Motor neuron (in vitro differentiated cells): ENCODE measurements around the gene GAL3ST3. TPM values are rescaled to one million over a fixed set of nuclear protein-coding genes. Genes with fewer than 3 reads are reported as not detected.
"Not testable (repeated sequence)": the region's sequence is repeated elsewhere in the genome, so short reads cannot be mapped to it uniquely, and the experiment has no call there.

Experiments used
- ATAC-seq, 8 experiments: fragments of 200-7000 bp; cut with Tn5 transposase; replicated peaks in 6 of 8; 2 replicates each; pipeline ENCODE4 v1.8.0; 2021; ENCODE audit warnings: mild to moderate bottlenecking in 8 of 8, moderate library complexity in 8 of 8
- H3K27ac ChIP-seq, 2 donors: fragments of 250-450 bp; sonication (Bioruptor Pico); 2 replicates each; pipeline ENCODE4 v1.9.0; 2021; ENCODE audit warnings: antibody characterized with exemption in 2 of 2, mild to moderate bottlenecking in 2 of 2, moderate library complexity in 1 of 2
- H3K4me1 ChIP-seq, 2 donors: fragments of 250-450 bp; sonication (Bioruptor Pico); replicated peaks in 1 of 2; 2 replicates each; pipeline ENCODE4 v1.6.1; 2021; ENCODE audit warnings: antibody characterized with exemption in 2 of 2, mild to moderate bottlenecking in 2 of 2, moderate library complexity in 1 of 2
- H3K4me3 ChIP-seq, 5 donors: fragments of 250-450 bp; sonication (Bioruptor Pico); 2 replicates each; pipeline ENCODE4 v1.9.0; 2021; ENCODE audit warnings: antibody characterized with exemption in 5 of 5, mild to moderate bottlenecking in 5 of 5, moderate library complexity in 4 of 5
- WGBS, 10 experiments: fragments of 450-650 bp; shearing (Covaris generic); methylation state at CpG; one replicate each; pipeline ENCODE4 v1.0.0; 2022; 5-methylcytosine and 5-hydroxymethylcytosine counted together
- in situ Hi-C, 9 experiments: fragments of 400-800 bp; cut with MboI; loops; one replicate each; pipeline ENCODE4 v1.15.0; 2021; ENCODE audit warnings: low sequenced_read_pairs in 9 of 9, low pct_unique_long_range_greater_than_20kb in 2 of 9; ENCODE audit not compliant: unreplicated experiment in 9 of 9
- total RNA-seq, 8 experiments: library from RNA; unstranded; fragments of 300-600 nt; gene quantifications; 2 replicates each; pipeline versions ENCODE4 v1.2.3 to v1.2.4, GENCODE V29; 2022

Gene GAL3ST3
- total RNA-seq, 8 experiments from 2014 or later: 0.15 to 8.4 (median 4.7) TPM; not detected in 1

DNA sequence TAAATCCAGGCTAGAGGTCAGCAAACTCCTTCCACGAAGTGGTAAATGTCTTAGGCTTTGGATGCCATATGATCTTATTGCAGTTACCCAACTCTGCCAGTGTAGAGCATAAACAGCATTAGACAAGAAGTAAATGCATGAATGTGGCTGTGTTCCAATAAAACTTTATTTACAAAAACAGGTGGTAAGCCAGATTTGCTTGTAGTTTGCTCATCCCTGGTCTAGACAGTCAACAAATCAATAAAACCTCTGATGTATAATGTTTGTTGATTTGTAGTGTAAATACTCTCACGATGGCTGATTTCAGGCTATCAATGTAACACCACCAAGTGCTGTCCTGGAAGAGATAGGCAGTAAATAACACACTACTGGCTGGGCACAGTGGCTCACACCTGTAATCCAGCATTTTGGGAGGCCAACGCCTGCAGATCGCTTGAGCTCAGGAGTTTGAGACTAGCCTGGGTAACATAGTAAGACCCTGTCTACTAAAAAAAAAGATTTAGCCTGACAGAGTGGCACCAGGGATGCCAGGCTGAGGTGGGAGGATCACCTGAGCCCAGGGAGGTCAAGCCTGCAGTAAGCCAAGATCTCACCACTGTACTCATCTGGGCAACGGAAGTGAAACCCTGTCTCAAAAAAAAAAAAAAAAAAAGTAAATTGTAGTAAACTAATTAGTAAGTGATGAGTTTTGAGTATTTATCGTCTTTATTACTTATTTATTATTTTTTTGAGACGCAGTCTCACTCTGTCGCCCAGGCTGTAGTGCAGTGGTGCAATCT lies 15.8 kb downstream of the GAL3ST3 start:
- WGBS, 10 experiments: 20 to 86% (median 73%) methylated on average over 1 to 8 of the region's 8 CpGs; no CpG with 5 or more reads in 1 of the 10 experiments
- in situ Hi-C loops: no loop called here
- Histone ChIP-seq H3K4me1 (no peaks in the 10 kb centered on the region), H3K4me3 (no peak overlapping the region), H3K27ac (no peak overlapping the region)
- no peak for ATAC-seq

GRCh38 chr11:66026017-66026529 lies 22.9 kb downstream of the GAL3ST3 start, which contains the start of gene CATSPER1:
Gene CATSPER1, minus strand, starts transcription at chr11:66026479. Its CDS starts 100 bp downstream, at chr11:66026379.
- no peaks in the 10 kb centered on the region for H3K4me1 ChIP-seq
- in situ Hi-C loops: no loop called here
- 50 to 93% (median 80%) methylated on average over 1 to 14 of the region's 18 CpGs; no CpG with 5 or more reads in 3 of the 10 experiments for WGBS, 10 experiments
- no peak within 1 kb of the TSS for H3K4me3 ChIP-seq
- H3K27ac ChIP-seq: no peak within 1 kb of the TSS
- no peak for ATAC-seq

- H3K27ac ChIP-seq, in situ Hi-C loops, ATAC-seq, H3K4me1 ChIP-seq, H3K4me3 ChIP-seq: not testable (repeated sequence)
- 10 to 100% (median 36%) methylated on average over 1 to 4 of the region's 5 CpGs; no CpG with 5 or more reads in 4 of the 10 experiments for WGBS, 10 experiments
These were observed 25.8 kb downstream of the GAL3ST3 start for GRCh38 chr11:66023186-66023440.

- in situ Hi-C loops: no loop called here
These were observed 26.4 kb downstream of the GAL3ST3 start for GRCh38 chr11:66022401-66023185.

GRCh38 chr11:66020618-66021357 lies 28.2 kb downstream of the GAL3ST3 start:
- no peak overlapping the region for H3K27ac ChIP-seq
- in situ Hi-C loops: no loop called here
- 63% methylated on average over 1 of the region's 25 CpGs; no CpG with 5 or more reads in 9 of the 10 experiments for WGBS, 10 experiments
- H3K4me1 ChIP-seq: no peaks in the 10 kb centered on the region
- H3K4me3 ChIP-seq: no peak overlapping the region
- ATAC-seq: peak in 6 of 8 experiments; percentile 6 to 86 (median 18)

More at GRCh38 chr11:66022401-66023185, 26.4 kb downstream of the GAL3ST3 start:
- WGBS, 10 experiments: 0 to 68% (median 23%) methylated on average over 1 to 26 of the region's 46 CpGs; no CpG with 5 or more reads in 4 of the 10 experiments
- no peaks in the 10 kb centered on the region for H3K4me1 ChIP-seq
- ATAC-seq: peak; percentile 66 to 97 (median 76)
- H3K4me3 ChIP-seq: no peak overlapping the region
- no peak overlapping the region for H3K27ac ChIP-seq

DNA sequence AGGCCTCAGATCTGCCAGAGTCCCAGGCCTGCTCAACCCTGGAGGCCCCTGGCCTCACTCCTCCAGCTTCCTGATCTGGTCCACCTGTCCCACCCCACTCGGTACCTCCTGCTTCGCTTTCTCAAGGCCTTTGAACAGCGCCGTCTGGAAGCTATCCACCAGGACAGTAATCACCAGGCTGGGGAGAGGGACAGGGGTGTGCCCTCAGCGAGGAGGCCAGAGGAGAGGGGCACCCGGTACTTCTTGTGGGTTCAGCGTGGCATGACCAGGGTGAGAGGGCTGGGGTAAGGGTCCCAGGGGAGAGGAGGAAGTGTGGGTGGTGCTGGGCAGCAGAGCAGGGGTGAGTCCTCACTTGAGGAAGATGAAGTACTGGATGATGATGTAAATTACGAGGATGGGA lies 28.7 kb downstream of the GAL3ST3 start:
- WGBS, 10 experiments: 80 to 100% (median 93%) methylated on average over 1 to 3 of the region's 8 CpGs; no CpG with 5 or more reads in 7 of the 10 experiments
- H3K27ac ChIP-seq: no peak overlapping the region
- ATAC-seq: no peak
- no peak overlapping the region for H3K4me3 ChIP-seq
- no peaks in the 10 kb centered on the region for H3K4me1 ChIP-seq
- in situ Hi-C loops: no loop called here

DNA sequence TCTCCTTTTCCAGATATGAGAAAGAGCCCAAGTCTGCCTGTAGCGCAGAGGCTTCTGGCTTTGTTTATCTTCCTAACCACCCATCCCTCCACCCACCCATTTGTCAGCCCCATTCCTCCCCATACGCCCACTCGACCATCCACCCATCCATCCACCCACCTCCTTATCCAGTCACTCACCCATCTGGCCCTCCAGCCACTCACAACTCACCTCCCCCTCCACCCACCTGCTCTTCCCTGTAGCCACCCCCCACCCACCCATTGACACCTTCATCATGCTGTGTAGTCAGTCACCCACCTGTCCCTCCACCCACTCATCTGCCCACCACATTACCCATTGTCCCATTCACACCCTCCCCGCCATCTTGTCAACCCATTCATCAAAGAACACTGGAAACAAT lies 31.6 kb downstream of the GAL3ST3 start:
- ATAC-seq: no peak
- in situ Hi-C loops: no loop called here
- no peak overlapping the region for H3K4me3 ChIP-seq
- WGBS, 10 experiments: 40 to 60% methylated on average over 1 of the region's 4 CpGs; no CpG with 5 or more reads in 8 of the 10 experiments
- H3K4me1 ChIP-seq: no peaks in the 10 kb centered on the region
- H3K27ac ChIP-seq: no peak overlapping the region

DNA sequence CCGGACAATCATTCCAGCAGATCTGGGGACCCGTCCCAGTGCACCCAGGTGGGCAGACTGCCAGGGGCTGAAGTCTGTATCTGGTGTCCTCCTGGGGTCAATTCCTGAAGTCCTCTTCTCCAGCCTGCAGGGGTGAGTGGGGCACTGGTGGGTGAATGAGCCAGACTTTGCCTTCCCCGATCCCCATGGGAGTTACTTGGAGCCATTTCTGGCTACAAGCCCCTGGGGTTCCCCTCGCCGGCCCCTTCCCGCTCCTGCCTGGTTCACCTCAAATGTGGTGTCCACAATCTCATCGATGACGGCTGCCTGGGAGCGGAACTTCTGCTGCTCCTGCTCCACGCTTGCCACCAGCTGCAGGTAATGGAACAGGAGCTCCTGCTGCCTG lies 32.2 kb downstream of the GAL3ST3 start:
- ATAC-seq: no peak
- no peak overlapping the region for H3K4me3 ChIP-seq
- in situ Hi-C loops: no loop called here
- H3K27ac ChIP-seq: no peak overlapping the region
- H3K4me1 ChIP-seq: no peaks in the 10 kb centered on the region
- 75 to 94% (median 90%) methylated on average over 4 to 6 of the region's 10 CpGs; no CpG with 5 or more reads in 7 of the 10 experiments for WGBS, 10 experiments

GRCh38 chr11:66015936-66016792 lies 32.8 kb downstream of the GAL3ST3 start:
- H3K4me3 ChIP-seq: no peak overlapping the region
- in situ Hi-C loops: no loop called here
- ATAC-seq: no peak
- no peak overlapping the region for H3K27ac ChIP-seq
- WGBS, 10 experiments: 0 to 100% (median 50%) methylated on average over 1 to 5 of the region's 18 CpGs; no CpG with 5 or more reads in 5 of the 10 experiments
- no peaks in the 10 kb centered on the region for H3K4me1 ChIP-seq

GRCh38 chr11:66015454-66015881 lies 33.5 kb downstream of the GAL3ST3 start:
- WGBS, 10 experiments: 0 to 100% methylated on average over 1 to 2 of the region's 7 CpGs; no CpG with 5 or more reads in 8 of the 10 experiments
- ATAC-seq: peak in 1 of 8 experiments; percentile 28
- H3K4me3 ChIP-seq: no peak overlapping the region
- no peaks in the 10 kb centered on the region for H3K4me1 ChIP-seq
- H3K27ac ChIP-seq: no peak overlapping the region
- in situ Hi-C loops: no loop called here

- 40 to 80% (median 72%) methylated on average over 1 to 3 of the region's 6 CpGs; no CpG with 5 or more reads in 6 of the 10 experiments for WGBS, 10 experiments
- ATAC-seq: peak in 2 of 8 experiments; percentile 30 to 72
- in situ Hi-C loops: no loop called here
- Histone ChIP-seq H3K27ac (no peak overlapping the region), H3K4me3 (no peak overlapping the region), H3K4me1 (no peaks in the 10 kb centered on the region)
These were observed 34.0 kb downstream of the GAL3ST3 start for GRCh38 chr11:66014804-66015453.
